ENCODE measurements around the gene MNX1. TPM values are rescaled to one million over a fixed set of nuclear protein-coding genes. Genes with fewer than 3 reads are reported as not detected.

The MNX1 gene
- total RNA-seq, 4 donors from 2014 or later, result not detected

DNA sequence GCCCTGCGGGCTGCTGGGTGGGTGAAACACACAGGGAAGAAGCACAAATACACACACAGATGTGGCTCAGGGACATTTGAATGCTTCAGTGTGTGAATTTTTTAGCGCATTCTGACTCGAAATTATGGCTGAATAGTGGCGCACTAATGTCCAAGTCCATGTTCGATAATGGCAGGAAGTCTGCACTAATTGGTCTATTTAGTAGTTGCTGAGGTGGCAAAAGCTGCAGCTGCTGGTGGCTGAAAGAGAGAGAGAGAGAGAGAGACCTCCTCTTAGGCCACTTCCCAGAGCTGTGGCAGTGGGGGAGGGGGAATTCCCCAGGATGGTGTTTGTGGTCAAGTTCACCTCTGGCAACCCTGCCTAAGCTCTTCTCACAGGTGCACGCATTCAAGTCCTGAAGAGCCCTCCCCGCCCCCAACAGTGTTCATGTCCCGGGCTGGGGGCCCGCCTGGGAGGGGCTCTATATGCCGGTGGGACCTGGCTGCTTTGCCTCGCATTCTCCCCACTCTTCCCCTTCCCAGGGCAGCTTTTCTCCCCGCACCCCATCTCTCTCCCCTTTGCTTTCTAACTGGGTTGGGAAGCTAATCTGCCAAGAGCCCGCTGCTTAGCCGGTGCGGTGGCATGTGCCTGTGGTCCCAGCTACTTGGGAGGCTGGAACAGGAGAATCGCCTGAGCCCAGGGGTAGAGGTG is 6.0 kb upstream of the MNX1 start:
- intact Hi-C loops (cut with DNase I), result no loop called here
- H3K4me3 ChIP-seq, result no peak overlapping the region
- DNase-seq (ENCODE audit: extremely low spot score), result no peak

DNA sequence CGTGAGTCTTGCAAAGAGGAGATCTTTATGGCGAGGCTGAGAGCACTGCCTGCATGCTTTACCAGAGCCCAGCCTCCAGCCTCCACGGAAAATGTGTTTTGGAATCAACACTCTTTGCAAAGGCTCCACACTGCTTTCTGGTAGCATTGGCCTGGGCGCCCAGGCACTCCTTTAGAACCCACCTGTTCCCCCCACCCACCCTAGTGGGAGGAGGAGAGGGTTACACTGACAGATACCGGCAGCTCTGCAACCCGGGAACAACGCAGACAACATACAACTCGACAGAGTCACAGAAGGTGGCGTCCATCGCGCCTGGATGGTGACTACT is 5.5 kb upstream of the MNX1 start:
- no peak overlapping the region for H3K27ac ChIP-seq (replicated peaks in 1 of 4)
- H3K27me3 ChIP-seq, result peaks cover 9 to 100% (median 80%) of the 10 kb centered on the region in 4 donors
- WGBS, result 13% methylated on average over 11 of the region's 11 CpGs

More for the DNA sequence above, 6.0 kb upstream of the MNX1 start:
- Histone ChIP-seq H3K27ac (replicated peaks in 1 of 4) (no peak overlapping the region), H3K9me3 (no peaks in the 10 kb centered on the region), H3K27me3 (peaks cover 15 to 100% (median 80%) of the 10 kb centered on the region in 4 donors), H3K36me3 (no peaks in the 10 kb centered on the region), H3K4me1 (peaks cover 20 to 45% (median 27%) of the 10 kb centered on the region in 4 donors)
- TF ChIP-seq EP300 (IDR thresholded peaks at IDR 0.05) (no peak), CTCF (IDR thresholded peaks at IDR 0.05) (no peak), POLR2A (IDR thresholded peaks at IDR 0.05; ENCODE audit: low read depth) (no peak), POLR2AphosphoS5 (IDR thresholded peaks at IDR 0.05) (no peak)
- 4% methylated on average over 16 of the region's 16 CpGs for WGBS

DNA sequence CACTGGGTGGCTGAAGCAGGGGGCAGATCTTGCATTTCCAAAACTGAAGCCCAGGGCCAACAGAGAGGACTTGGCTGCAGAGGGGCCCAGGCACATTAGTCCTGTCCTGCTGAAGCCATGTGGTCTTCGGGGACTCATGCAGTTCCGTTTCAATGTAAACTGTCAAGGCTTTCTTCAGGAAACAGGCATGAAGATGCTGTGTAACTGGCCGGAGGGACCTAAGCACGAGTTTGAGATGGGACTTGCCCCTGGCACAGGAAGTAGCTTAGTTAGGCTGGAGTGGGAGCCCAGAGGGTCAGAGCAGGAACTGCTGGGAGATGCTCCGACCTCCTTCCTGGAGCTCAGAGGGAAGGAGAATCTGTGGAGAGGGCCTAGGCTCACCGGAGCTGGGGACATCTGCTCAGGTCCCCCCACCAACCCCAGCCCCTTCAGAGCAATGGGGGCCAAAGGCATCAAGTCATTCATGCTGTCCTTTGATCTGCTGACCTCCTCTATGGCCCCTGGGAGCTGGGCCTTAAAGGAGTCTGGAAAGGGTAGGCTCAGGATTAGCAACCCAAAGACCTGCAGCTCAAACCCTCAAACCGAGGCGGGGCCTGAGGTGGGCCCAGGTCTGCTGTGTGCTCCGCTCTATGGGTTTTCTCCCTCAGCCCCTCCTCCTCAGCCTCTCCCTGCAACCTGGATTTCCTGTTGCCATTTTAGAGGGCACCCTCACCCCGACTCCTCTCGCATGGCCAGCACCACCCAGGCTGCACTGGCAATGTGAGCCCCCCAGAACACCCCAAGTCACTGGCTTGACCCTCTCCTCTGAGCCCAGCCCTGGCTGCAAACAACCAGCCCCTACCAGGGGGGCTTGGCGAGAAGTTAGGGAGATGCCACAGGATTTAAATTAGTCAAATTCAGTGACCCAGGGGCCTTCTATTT is 4.4 kb upstream of the MNX1 start:
- H3K27ac ChIP-seq (replicated peaks in 1 of 4), result no peak overlapping the region
- H3K4me3 ChIP-seq, result no peak overlapping the region
- intact Hi-C loops (cut with DNase I), result no loop called here
- 34% methylated on average over 11 of the region's 12 CpGs for WGBS
- no peaks in the 10 kb centered on the region for H3K36me3 ChIP-seq
- no peak for DNase-seq (ENCODE audit: extremely low spot score)
- no peaks in the 10 kb centered on the region for H3K9me3 ChIP-seq
- no peak for TF ChIP-seq POLR2A (IDR thresholded peaks at IDR 0.05; ENCODE audit: low read depth)
- peaks cover 16 to 45% (median 26%) of the 10 kb centered on the region in 4 donors for H3K4me1 ChIP-seq
- H3K27me3 ChIP-seq, result peaks cover 5 to 100% (median 74%) of the 10 kb centered on the region in 4 donors

More for the DNA sequence above, 5.5 kb upstream of the MNX1 start:
- TF ChIP-seq CTCF (IDR thresholded peaks at IDR 0.05) (no peak), POLR2A (IDR thresholded peaks at IDR 0.05; ENCODE audit: low read depth) (no peak), EP300 (IDR thresholded peaks at IDR 0.05) (no peak), POLR2AphosphoS5 (IDR thresholded peaks at IDR 0.05) (no peak)
- intact Hi-C loops (cut with DNase I), result no loop called here
- no peak for DNase-seq (ENCODE audit: extremely low spot score)
- Histone ChIP-seq H3K4me1 (peaks cover 20 to 45% (median 27%) of the 10 kb centered on the region in 4 donors), H3K9me3 (no peaks in the 10 kb centered on the region), H3K4me3 (no peak overlapping the region), H3K36me3 (no peaks in the 10 kb centered on the region)

DNA sequence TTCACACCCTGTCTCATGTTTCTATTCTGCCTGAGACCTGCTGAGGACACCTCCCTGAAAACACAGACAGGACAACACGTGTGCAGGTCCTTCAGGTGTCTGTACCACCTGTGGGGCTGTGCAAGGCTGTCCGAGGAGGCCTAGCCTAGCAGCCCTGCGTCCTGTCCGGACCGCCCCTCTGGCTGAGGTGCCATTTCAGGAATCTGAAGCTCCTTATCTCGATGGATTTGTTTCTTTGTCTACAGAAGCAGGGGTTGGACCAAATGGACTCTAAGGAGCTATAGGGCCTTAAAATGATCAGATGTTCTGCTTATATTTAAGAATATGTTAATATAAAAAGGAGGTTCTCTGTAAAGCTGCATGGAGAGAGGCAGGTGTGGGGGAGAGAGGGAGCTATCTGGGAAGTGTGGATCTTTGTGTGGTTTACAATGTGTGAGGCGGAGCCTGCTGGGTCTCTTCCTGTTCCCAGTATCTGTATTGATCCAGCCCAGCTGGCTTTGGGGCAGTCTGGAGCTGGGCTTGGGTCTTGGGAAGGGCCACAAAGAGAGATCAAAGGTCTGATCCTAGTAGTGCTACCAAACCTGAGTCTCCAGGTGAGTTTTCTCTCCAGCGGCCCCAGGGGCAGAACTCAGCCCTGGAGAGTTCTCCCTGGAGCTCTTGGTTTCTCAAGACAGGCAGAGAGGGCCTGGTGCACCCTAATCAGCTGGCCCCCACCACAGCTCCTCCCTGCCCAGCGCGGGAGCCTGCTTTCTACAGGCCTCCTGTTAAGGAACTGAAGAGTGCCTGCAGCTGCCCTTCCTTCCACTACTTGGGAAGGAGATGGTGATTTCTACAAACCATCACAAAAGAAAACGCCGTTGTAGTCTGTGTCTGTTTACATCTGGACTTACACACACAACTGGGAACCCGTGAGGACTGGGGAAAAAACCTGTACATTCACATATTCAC is 3.4 kb upstream of the MNX1 start:
- 25% methylated on average over 9 of the region's 13 CpGs for WGBS
- DNase-seq (ENCODE audit: extremely low spot score), result no peak
- H3K4me3 ChIP-seq, result no peak overlapping the region
- H3K4me1 ChIP-seq, result peaks cover 10 to 44% (median 30%) of the 10 kb centered on the region in 4 donors
- intact Hi-C loops (cut with DNase I), result no loop called here
- H3K27me3 ChIP-seq, result peaks cover under 1 to 98% (median 70%) of the 10 kb centered on the region in 4 donors
- H3K36me3 ChIP-seq, result no peaks in the 10 kb centered on the region
- no peak for TF ChIP-seq POLR2AphosphoS5 (IDR thresholded peaks at IDR 0.05)
- no peak for TF ChIP-seq CTCF (IDR thresholded peaks at IDR 0.05)
- TF ChIP-seq EP300 (IDR thresholded peaks at IDR 0.05), result no peak
- no peak for TF ChIP-seq POLR2A (IDR thresholded peaks at IDR 0.05; ENCODE audit: low read depth)
- no peak overlapping the region for H3K27ac ChIP-seq (replicated peaks in 1 of 4)
- no peaks in the 10 kb centered on the region for H3K9me3 ChIP-seq
